CD14-positive monocyte (primary cell): ENCODE measurements around the gene CACNB2. TPM values are rescaled to one million over a fixed set of nuclear protein-coding genes. Genes with fewer than 3 reads are reported as not detected.

Source experiments
- DNase-seq, 3 donors: peaks; one replicate each; pipeline ENCODE4 v3.0.0-alpha.2; 2011 to 2022
- H2AFZ ChIP-seq: 2 replicates; pipeline ENCODE4 v1.6.0; 2012; ENCODE audit warnings: mild to moderate bottlenecking, low read depth, low read length, inconsistent platforms; ENCODE audit not compliant: insufficient read depth, poor library complexity, severe bottlenecking
- H3K27ac ChIP-seq, 2 donors: 1 replicate in 1 of 2; 2 replicates in 1 of 2; pipeline ENCODE4 v1.5.1; 2012 to 2013; ENCODE audit warnings: low read length in 2 of 2, control low read depth in 1 of 2, inconsistent platforms in 1 of 2, low read depth in 1 of 2, mild to moderate bottlenecking in 1 of 2
- H3K27me3 ChIP-seq, 2 donors: one replicate each; pipeline versions ENCODE4 v1.6.0 to v1.6.1; 2011 to 2013; ENCODE audit warnings: low read length in 2 of 2; ENCODE audit not compliant: control insufficient read depth in 2 of 2, insufficient read depth in 2 of 2
- H3K36me3 ChIP-seq, 2 donors: replicated peaks in 1 of 2; 1 replicate in 1 of 2; 2 replicates in 1 of 2; pipeline versions ENCODE4 v1.5.1 to v1.6.1; 2012 to 2013; ENCODE audit warnings: low read length in 2 of 2, control low read depth in 1 of 2, inconsistent platforms in 1 of 2, mild to moderate bottlenecking in 1 of 2; ENCODE audit not compliant: insufficient read depth in 2 of 2, control insufficient read depth in 1 of 2
- H3K4me1 ChIP-seq, 2 donors: 1 replicate in 1 of 2; 2 replicates in 1 of 2; pipeline versions ENCODE4 v1.5.1 to v1.6.1; 2012 to 2013; ENCODE audit warnings: low read length in 2 of 2, control low read depth in 1 of 2, inconsistent platforms in 1 of 2, mild to moderate bottlenecking in 1 of 2, moderate library complexity in 1 of 2; ENCODE audit not compliant: insufficient read depth in 2 of 2, control insufficient read depth in 1 of 2
- H3K4me2 ChIP-seq: replicated peaks from 2 replicates; pipeline ENCODE3; 2012; ENCODE audit warnings: low read length, moderate library complexity, mild to moderate bottlenecking; ENCODE audit not compliant: poor library complexity, severe bottlenecking; ENCODE audit errors: extremely low read depth
- H3K4me3 ChIP-seq, 3 experiments: fragments of 200-600 bp in 1 of 3; sonication (generic) in 1 of 3; replicated peaks in 1 of 3; 1 replicate in 2 of 3; 2 replicates in 1 of 3; pipeline ENCODE4 v1.5.1; 2011 to 2013; ENCODE audit warnings: low read length in 3 of 3, mild to moderate bottlenecking in 3 of 3, control low read depth in 2 of 3, low read depth in 2 of 3, inconsistent platforms in 1 of 3, moderate library complexity in 1 of 3
- H3K79me2 ChIP-seq: 2 replicates; pipeline ENCODE4 v1.6.0; 2012; ENCODE audit warnings: mild to moderate bottlenecking, control low read depth, inconsistent platforms, low read length, moderate library complexity; ENCODE audit not compliant: insufficient read depth
- H3K9ac ChIP-seq: 2 replicates; pipeline ENCODE4 v1.6.0; 2017; ENCODE audit warnings: low read length, mild to moderate bottlenecking; ENCODE audit not compliant: insufficient read depth, poor library complexity, severe bottlenecking
- H3K9me3 ChIP-seq, 2 donors: replicated peaks in 1 of 2; 1 replicate in 1 of 2; 2 replicates in 1 of 2; pipeline versions ENCODE4 v1.5.1 to v1.6.1; 2012 to 2013; ENCODE audit warnings: low read length in 2 of 2, control low read depth in 1 of 2; ENCODE audit not compliant: control insufficient read depth in 1 of 2, insufficient read depth in 1 of 2
- H4K20me1 ChIP-seq: 2 replicates; pipeline ENCODE4 v1.6.0; 2012; ENCODE audit warnings: mild to moderate bottlenecking, low read length, control low read depth, moderate library complexity; ENCODE audit not compliant: insufficient read depth
- H3K27ac Mint-ChIP-seq, 7 donors: one replicate each; pipeline ENCODE4 v1.8.0; 2020; ENCODE audit warnings: mild to moderate bottlenecking in 7 of 7, mixed read lengths in 7 of 7, moderate library complexity in 6 of 7, inconsistent platforms in 2 of 7
- H3K27me3 Mint-ChIP-seq, 3 donors: one replicate each; pipeline ENCODE4 v1.8.0; 2021 to 2022; ENCODE audit warnings: low read depth in 3 of 3, mild to moderate bottlenecking in 3 of 3, mixed read lengths in 3 of 3, moderate library complexity in 3 of 3, inconsistent platforms in 1 of 3
- H3K36me3 Mint-ChIP-seq, 2 donors: one replicate each; pipeline ENCODE4 v1.8.0; 2020; ENCODE audit warnings: mixed read lengths in 2 of 2, inconsistent platforms in 1 of 2, mild to moderate bottlenecking in 1 of 2
- H3K4me1 Mint-ChIP-seq: one replicate; pipeline ENCODE4 v1.8.0; 2020; ENCODE audit warnings: mild to moderate bottlenecking, mixed read lengths
- H3K4me3 Mint-ChIP-seq, 2 donors: one replicate each; pipeline ENCODE4 v1.8.0; 2020; ENCODE audit warnings: mild to moderate bottlenecking in 2 of 2, mixed read lengths in 2 of 2, moderate library complexity in 1 of 2
- H3K9me3 Mint-ChIP-seq, 7 donors: one replicate each; pipeline ENCODE4 v1.8.0; 2020 to 2022; ENCODE audit warnings: mixed read lengths in 7 of 7, mild to moderate bottlenecking in 6 of 7, moderate library complexity in 6 of 7, inconsistent platforms in 2 of 7
- WGBS: methylation state at CpG from one replicate; pipeline ENCODE4 v1.1.5; 2013; ENCODE audit warnings: missing lambda C conversion rate; ENCODE audit not compliant: insufficient coverage; 5-methylcytosine and 5-hydroxymethylcytosine counted together
- intact Hi-C, 2 donors: fragments of 100-400 bp; cut with micrococcal nuclease; formaldehyde crosslinking; loops; one replicate each; pipeline versions ENCODE4 v1.15.0 to v1.15.1; 2023
- polyA plus RNA-seq, 3 donors: library from polyadenylated mRNA; depleted of rRNA in 1 of 3; unstranded in 2 of 3; stranded (reverse) in 1 of 3; fragments of 300-500 nt in 2 of 3; fragments of >200 nt in 1 of 3; fragmentation: Illumina TruSeq in 2 of 3; gene quantifications; 1 replicate in 2 of 3; 2 replicates in 1 of 3; pipeline ENCODE4 v1.2.3, GENCODE V29; 2012 to 2021
- TF ChIP-seq, protein P1 (sequence below): fragments of 200-600 bp; IDR thresholded peaks from one replicate; pipeline ENCODE4 v1.8.0; 2022; ENCODE audit warnings: antibody characterized with exemption, mild to moderate bottlenecking

Gene CACNB2
- polyA plus RNA-seq, 3 donors = 0.05 TPM; not detected in 2

- H4K20me1 ChIP-seq = no peaks in the 10 kb centered on the region
- H3K27ac ChIP-seq = no peak overlapping the region
- peaks cover 0 to 2% (median 0%) of the 10 kb centered on the region in 3 donors for H3K27me3 Mint-ChIP-seq
- no peaks in the 10 kb centered on the region for H3K36me3 ChIP-seq
- no peak overlapping the region for H3K4me2 ChIP-seq
- no peaks in the 10 kb centered on the region for H3K79me2 ChIP-seq
- no peak overlapping the region for H3K4me3 ChIP-seq
- H2AFZ ChIP-seq = no peak overlapping the region
- H3K4me1 ChIP-seq = no peaks in the 10 kb centered on the region
- no peaks in the 10 kb centered on the region for H3K27me3 ChIP-seq
- H3K9ac ChIP-seq = no peak overlapping the region
- TF ChIP-seq, protein P1, sequence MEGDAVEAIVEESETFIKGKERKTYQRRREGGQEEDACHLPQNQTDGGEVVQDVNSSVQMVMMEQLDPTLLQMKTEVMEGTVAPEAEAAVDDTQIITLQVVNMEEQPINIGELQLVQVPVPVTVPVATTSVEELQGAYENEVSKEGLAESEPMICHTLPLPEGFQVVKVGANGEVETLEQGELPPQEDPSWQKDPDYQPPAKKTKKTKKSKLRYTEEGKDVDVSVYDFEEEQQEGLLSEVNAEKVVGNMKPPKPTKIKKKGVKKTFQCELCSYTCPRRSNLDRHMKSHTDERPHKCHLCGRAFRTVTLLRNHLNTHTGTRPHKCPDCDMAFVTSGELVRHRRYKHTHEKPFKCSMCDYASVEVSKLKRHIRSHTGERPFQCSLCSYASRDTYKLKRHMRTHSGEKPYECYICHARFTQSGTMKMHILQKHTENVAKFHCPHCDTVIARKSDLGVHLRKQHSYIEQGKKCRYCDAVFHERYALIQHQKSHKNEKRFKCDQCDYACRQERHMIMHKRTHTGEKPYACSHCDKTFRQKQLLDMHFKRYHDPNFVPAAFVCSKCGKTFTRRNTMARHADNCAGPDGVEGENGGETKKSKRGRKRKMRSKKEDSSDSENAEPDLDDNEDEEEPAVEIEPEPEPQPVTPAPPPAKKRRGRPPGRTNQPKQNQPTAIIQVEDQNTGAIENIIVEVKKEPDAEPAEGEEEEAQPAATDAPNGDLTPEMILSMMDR = no peak
- intact Hi-C loops = no loop called here
- no peak for DNase-seq
- no peak overlapping the region for H3K27ac Mint-ChIP-seq
- peaks cover 0 to 3% (median 0%) of the 10 kb centered on the region in 7 donors for H3K9me3 Mint-ChIP-seq
- H3K9me3 ChIP-seq = no peaks in the 10 kb centered on the region
- no peaks in the 10 kb centered on the region for H3K36me3 Mint-ChIP-seq
- no peak overlapping the region for H3K4me3 Mint-ChIP-seq
- WGBS = no CpG with 5 or more reads among the region's 3 CpGs
- H3K4me1 Mint-ChIP-seq = no peaks in the 10 kb centered on the region
These were observed 212.0 kb downstream of the CACNB2 start for GRCh38 chr10:18352175-18352574.

DNA sequence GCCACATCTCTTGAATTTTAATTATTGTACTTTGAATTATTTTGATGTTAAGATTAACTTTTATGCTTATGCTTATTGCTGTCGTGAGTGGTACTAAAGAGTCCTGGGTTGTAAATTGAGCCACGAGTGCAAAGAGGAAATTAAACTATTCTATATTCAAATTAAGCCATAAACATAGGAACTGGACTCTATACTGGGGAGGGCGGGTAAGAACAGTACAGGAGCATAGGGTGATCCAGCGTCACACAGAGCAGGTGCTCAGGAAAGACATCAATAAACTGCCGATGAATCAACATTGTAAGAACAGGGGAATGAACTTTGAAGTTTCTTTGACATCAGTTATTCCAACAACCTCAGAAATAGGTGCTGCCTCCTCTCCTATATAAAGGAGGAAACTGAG is 219.6 kb downstream of the CACNB2 start:
- Histone ChIP-seq H4K20me1 (no peaks in the 10 kb centered on the region), H3K4me1 (no peaks in the 10 kb centered on the region), H3K9ac (no peak overlapping the region), H3K4me2 (no peak overlapping the region), H3K4me3 (no peak overlapping the region), H3K9me3 (no peaks in the 10 kb centered on the region), H3K27ac (no peak overlapping the region), H3K36me3 (no peaks in the 10 kb centered on the region), H3K27me3 (no peaks in the 10 kb centered on the region), H2AFZ (no peak overlapping the region), H3K79me2 (no peaks in the 10 kb centered on the region)
- DNase-seq = no peak
- Mint-ChIP-seq H3K27ac (no peak overlapping the region), H3K4me1 (no peaks in the 10 kb centered on the region), H3K36me3 (no peaks in the 10 kb centered on the region), H3K9me3 (no peaks in the 10 kb centered on the region), H3K4me3 (no peak overlapping the region), H3K27me3 (peaks cover 0 to 2% (median 1%) of the 10 kb centered on the region in 3 donors)
- WGBS = no CpG with 5 or more reads among the region's 5 CpGs
- TF ChIP-seq, protein P1 = no peak
- intact Hi-C loops = no loop called here
